Ascending aorta (tissue), 2 donors: Measurements from ENCODE around the gene GPC3. TPM values are rescaled to one million over a fixed set of nuclear protein-coding genes. Genes with fewer than 3 reads are reported as not detected.

ENCODE experiments used
- DNase-seq, 2 donors: peaks; one replicate each; pipeline ENCODE4 v3.0.0-alpha.2; 2019; ENCODE audit warnings: low spot score in 2 of 2
- H3K27ac ChIP-seq, 2 donors: fragments of 200-600 bp; sonication (generic); one replicate each; pipeline ENCODE4 v1.5.1; 2016 to 2017; ENCODE audit warnings: mild to moderate bottlenecking in 1 of 2
- H3K27me3 ChIP-seq: fragments of 200-600 bp; sonication (generic); one replicate; pipeline ENCODE4 v1.5.1; 2017
- H3K36me3 ChIP-seq, 2 donors: fragments of 200-600 bp; sonication (generic); one replicate each; pipeline ENCODE4 v1.5.1; 2016
- H3K4me1 ChIP-seq, 2 donors: fragments of 200-600 bp; sonication (generic); one replicate each; pipeline ENCODE4 v1.5.1; 2016 to 2017; ENCODE audit warnings: mild to moderate bottlenecking in 1 of 2
- H3K4me3 ChIP-seq, 2 donors: fragments of 200-600 bp; sonication (generic); one replicate each; pipeline ENCODE4 v1.5.1; 2016 to 2017; ENCODE audit warnings: mild to moderate bottlenecking in 1 of 2
- H3K9me3 ChIP-seq, 2 donors: fragments of 200-600 bp; sonication (generic); one replicate each; pipeline ENCODE4 v1.5.1; 2016
- intact Hi-C: fragments of 100-400 bp; cut with DNase I; formaldehyde crosslinking; loops from one replicate; pipeline ENCODE4 v1.15.1; 2023
- total RNA-seq: library from RNA; depleted of rRNA; stranded (reverse); fragments of >200 nt; gene quantifications from one replicate; pipeline ENCODE4 v1.1.0, GENCODE V29; 2016
- TF ChIP-seq, protein P1 (sequence below), 3 experiments: fragments of 200-600 bp in 2 of 3; fragments of 450-650 bp in 1 of 3; sonication (generic) in 2 of 3; IDR thresholded peaks; one replicate each; pipeline ENCODE4 v1.5.1; 2016 to 2019; ENCODE audit warnings: antibody characterized with exemption in 3 of 3, mild to moderate bottlenecking in 1 of 3, moderate library complexity in 1 of 3

GPC3 gene
- total RNA-seq, 1 donor from 2014 or later, result 0.75 TPM

DNA sequence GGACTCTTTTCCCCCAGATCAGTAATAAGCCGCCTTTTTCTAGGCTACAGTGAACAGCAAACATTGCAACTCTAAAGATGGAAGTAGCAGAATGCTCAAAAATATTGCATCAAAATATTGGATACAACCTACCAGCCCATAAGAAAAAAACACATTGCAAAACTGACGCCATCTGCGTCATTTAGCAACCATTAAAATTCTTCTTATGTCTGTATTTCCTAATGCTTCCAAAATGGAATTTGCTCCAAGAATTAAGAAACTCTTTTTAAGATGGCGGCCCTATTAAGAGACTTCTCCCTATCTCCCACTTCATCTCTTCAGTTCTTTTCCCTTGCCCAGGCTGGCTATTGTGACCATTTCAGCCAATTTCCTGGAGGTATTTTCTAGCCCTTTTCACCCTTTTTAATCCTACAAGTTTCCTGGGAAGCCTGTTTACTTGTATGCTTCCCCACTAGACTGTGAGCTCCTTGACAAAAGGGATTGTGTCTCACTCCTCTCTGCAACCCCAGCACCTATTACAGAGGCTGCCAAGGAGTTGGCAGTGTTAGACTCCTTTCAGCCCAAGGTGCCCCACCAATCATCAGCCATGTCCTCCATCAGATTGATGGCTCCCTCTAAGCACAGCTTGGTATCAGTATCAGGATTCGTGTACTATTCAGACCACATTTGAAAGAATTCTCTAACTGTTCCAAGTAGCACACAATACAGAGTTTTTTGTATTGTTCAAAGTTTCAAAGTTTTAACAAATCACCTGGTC lies 4.4 kb downstream of the GPC3 start:
- Histone ChIP-seq H3K27ac (no peak overlapping the region), H3K36me3 (no peaks in the 10 kb centered on the region), H3K9me3 (no peaks in the 10 kb centered on the region), H3K27me3 (no peaks in the 10 kb centered on the region), H3K4me1 (no peaks in the 10 kb centered on the region), H3K4me3 (no peak overlapping the region)
- intact Hi-C loops, result no loop called here
- TF ChIP-seq, protein P1, sequence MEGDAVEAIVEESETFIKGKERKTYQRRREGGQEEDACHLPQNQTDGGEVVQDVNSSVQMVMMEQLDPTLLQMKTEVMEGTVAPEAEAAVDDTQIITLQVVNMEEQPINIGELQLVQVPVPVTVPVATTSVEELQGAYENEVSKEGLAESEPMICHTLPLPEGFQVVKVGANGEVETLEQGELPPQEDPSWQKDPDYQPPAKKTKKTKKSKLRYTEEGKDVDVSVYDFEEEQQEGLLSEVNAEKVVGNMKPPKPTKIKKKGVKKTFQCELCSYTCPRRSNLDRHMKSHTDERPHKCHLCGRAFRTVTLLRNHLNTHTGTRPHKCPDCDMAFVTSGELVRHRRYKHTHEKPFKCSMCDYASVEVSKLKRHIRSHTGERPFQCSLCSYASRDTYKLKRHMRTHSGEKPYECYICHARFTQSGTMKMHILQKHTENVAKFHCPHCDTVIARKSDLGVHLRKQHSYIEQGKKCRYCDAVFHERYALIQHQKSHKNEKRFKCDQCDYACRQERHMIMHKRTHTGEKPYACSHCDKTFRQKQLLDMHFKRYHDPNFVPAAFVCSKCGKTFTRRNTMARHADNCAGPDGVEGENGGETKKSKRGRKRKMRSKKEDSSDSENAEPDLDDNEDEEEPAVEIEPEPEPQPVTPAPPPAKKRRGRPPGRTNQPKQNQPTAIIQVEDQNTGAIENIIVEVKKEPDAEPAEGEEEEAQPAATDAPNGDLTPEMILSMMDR (IDR thresholded peaks at IDR 0.05), result no peak
- DNase-seq, result no peak

DNA sequence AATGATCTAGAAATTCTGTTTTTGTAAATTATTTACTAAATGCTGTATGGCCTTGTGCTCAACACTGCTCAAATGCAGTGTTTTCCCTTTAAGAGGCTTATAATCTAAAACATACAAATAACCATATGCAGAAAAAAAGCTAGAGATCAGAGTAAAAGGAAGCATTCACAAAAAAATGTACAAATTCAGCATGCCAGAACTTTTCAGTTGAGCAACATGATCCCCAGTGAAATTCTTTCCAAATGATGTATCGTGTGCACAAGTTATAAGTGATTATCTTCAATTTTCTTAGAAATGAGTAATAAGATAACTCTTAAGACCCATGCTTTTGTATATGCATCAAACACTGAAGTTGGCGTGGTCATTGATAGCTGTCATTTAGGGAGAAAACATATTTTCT lies 5.0 kb downstream of the GPC3 start:
- H3K27me3 ChIP-seq, result no peaks in the 10 kb centered on the region
- intact Hi-C loops, result no loop called here
- no peaks in the 10 kb centered on the region for H3K9me3 ChIP-seq
- H3K27ac ChIP-seq, result no peak overlapping the region
- H3K4me3 ChIP-seq, result no peak overlapping the region
- no peaks in the 10 kb centered on the region for H3K4me1 ChIP-seq
- DNase-seq, result no peak
- TF ChIP-seq, protein P1 (IDR thresholded peaks at IDR 0.05), result no peak
- no peaks in the 10 kb centered on the region for H3K36me3 ChIP-seq

DNA sequence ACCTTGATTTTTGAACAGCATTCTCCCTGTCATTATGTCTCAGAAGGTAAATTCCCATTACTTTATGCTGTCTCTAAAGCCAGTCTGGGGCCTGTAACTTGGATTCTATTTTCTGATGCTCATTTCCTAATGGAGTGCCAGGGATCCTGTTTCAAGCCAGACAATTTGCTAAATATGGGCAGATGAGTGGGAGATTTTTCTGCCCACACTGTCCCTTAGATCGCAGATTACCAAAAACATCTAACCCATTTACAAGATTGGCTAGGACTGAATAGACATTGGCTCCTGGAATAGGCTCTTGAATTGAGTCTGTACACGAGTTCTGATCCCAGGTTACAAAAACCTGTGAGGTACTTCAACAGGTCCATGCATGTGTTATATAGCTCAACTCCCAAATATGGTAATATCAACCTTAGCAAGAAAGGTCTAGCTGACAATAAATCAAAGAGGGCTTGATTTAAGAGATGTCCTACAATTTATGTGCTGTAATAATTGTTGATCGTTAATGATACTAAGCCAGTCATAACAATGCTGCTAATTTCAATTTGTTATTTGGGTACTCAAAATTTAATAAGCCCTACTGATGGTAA lies 5.7 kb downstream of the GPC3 start:
- TF ChIP-seq, protein P1 (IDR thresholded peaks at IDR 0.05), result no peak
- Histone ChIP-seq H3K27ac (no peak overlapping the region), H3K4me3 (no peak overlapping the region), H3K36me3 (no peaks in the 10 kb centered on the region), H3K27me3 (no peaks in the 10 kb centered on the region), H3K4me1 (no peaks in the 10 kb centered on the region), H3K9me3 (no peaks in the 10 kb centered on the region)
- DNase-seq, result no peak
- intact Hi-C loops, result no loop called here

DNA sequence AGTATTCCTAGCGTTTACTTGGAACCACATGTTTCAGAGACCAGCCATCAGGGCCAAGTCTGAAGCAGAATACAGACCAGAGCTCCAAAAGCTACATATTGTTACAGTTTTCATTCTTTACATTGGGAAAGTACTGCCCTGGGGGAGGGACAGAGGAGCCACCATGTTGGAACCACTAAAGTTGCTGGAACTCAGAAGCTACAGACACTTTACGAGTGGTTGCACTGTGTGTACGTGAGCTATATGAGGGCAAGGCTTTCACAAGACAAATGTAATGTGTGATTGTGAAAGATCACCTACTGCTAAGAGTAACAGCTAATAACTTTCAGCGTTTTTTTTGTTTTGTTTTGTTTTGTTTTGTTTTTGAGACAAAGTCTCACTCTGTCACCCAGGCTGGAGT lies 11.7 kb downstream of the GPC3 start:
- Histone ChIP-seq H3K27ac (no peak overlapping the region), H3K4me1 (no peaks in the 10 kb centered on the region), H3K4me3 (no peak overlapping the region), H3K9me3 (no peaks in the 10 kb centered on the region), H3K36me3 (no peaks in the 10 kb centered on the region), H3K27me3 (no peaks in the 10 kb centered on the region)
- TF ChIP-seq, protein P1 (IDR thresholded peaks at IDR 0.05), result no peak
- intact Hi-C loops, result no loop called here
- DNase-seq, result no peak

DNA sequence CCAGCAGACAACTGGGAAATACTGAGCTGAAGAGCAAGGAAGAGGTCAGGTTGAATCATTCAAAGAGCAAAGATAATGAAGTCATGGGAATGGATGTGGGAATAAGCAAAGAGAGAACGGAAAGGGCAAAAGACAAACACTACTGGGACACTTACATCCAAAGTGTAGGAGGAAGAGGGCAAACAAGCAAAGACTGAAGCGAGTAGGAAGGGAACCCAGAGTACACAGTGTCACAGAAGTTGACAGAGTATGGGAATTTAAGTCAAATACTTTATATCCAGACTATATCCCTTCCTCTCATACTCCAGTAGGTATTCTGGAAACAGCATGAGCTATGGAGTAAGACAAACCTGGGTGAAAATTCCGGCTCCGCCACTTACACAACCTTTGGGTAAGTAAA lies 12.5 kb downstream of the GPC3 start:
- Histone ChIP-seq H3K9me3 (no peaks in the 10 kb centered on the region), H3K36me3 (no peaks in the 10 kb centered on the region), H3K4me1 (no peaks in the 10 kb centered on the region), H3K27me3 (no peaks in the 10 kb centered on the region), H3K4me3 (no peak overlapping the region), H3K27ac (no peak overlapping the region)
- intact Hi-C loops, result no loop called here
- no peak for DNase-seq
- TF ChIP-seq, protein P1 (IDR thresholded peaks at IDR 0.05), result no peak
